Measurements from ENCODE around the gene DR1.
A peak's percentile ranks its signal among the peaks of the same experiment; 100 is the strongest.
"Not testable (repeated sequence)": the region's sequence is repeated elsewhere in the genome, so short reads cannot be mapped to it uniquely, and the experiment has no call there.

Gene DR1

DNA sequence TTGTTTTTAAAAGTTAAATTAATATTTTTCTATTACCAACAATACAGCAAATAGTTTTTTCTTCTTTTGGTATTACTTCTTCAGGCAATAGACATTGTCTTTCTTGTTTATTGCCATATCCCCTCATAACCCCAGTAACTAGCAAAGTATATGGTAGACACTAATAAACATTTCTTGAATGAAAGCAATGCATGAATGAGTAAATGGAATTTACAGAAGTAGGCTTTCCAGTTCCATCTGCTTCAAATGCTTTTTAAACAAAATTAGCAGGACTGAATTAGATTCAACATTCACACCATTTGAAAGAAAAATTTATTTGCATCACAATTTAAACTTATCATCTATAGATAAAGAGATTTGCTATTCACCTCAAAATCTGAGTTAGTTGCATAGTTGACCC lies 5.6 kb upstream of the DR1 start:
- no peak for DNase-seq (ENCODE audit: low spot score)

DNA sequence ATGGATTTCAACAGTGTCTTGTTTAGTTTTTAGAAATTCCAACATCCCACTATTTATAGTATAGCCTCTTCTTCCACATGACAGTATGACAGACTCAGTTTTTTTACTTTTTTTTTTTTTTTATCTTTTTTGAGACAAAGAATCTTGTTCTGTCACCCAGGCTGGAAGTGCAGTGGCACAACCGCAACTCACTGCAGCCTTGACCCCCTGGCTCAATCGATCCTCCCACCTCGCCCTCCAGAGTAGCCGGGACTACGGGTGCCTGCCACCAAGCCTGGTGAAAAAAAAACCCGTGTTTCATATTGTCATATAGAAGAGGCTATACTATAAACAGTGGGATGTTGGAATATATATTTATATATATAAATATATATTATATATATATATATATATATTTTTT lies 1.2 kb upstream of the DR1 start:
- no peak for DNase-seq (ENCODE audit: low spot score)

DNA sequence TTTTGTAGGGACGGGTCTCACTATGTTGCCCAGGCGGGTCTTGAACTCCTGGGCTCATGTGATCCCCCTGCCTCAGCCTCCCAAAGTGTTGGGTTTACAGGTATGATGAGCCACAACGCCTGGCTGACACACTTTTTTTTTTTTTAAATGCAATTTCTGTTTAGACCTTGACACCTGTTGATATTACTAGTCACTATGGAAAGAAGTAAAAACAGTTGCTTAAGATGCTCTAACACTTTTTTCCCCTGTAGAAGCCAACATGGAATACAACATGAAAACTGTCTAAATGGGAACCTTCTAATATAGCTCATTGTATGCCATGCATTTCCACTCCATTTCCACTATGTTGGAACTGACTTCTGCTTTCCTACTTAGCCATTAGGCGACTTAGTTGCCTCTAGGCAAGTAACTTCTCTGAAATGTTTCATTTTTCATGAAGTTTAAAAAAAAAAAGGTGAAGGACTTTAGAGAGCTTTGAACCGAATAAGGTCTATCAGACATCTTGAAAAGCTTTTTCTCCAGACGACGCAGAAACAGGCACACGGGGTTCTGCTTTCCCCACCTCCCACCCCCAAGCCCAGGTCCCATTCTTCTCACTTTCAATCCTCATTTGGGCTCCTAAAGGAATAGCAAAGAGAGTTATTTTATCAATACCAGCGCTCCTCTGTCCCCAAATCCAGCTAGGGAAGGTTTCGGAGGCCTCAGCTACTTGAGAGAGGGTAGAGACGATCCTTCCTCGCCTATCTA lies 648 bp upstream of the DR1 start:
- no peak for DNase-seq (ENCODE audit: low spot score)

DNA sequence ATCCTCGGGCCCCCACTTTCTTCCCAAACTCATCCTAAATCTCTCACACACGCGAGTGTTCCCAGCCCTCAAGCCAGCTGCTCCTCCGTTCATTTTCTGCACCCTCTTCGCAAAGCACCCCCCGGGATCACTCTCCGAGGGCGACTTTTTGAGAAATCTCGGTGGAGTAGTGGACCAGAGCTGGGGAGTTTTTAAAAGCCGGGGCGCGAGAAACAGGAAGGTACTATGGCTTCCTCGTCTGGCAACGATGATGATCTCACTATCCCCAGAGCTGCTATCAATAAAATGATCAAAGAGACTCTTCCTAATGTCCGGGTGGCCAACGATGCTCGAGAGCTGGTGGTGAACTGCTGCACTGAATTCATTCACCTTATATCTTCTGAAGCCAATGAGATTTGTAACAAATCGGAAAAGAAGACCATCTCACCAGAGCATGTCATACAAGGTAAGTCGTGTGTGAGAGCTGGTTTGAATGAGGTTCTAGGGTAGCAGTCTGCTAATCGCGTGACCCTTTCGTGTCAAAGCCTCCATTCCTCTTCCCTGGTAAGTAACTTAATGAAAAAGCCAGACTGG lies 800 bp downstream of the DR1 start:
- peak; percentile 32 for DNase-seq (ENCODE audit: low spot score)

DNA sequence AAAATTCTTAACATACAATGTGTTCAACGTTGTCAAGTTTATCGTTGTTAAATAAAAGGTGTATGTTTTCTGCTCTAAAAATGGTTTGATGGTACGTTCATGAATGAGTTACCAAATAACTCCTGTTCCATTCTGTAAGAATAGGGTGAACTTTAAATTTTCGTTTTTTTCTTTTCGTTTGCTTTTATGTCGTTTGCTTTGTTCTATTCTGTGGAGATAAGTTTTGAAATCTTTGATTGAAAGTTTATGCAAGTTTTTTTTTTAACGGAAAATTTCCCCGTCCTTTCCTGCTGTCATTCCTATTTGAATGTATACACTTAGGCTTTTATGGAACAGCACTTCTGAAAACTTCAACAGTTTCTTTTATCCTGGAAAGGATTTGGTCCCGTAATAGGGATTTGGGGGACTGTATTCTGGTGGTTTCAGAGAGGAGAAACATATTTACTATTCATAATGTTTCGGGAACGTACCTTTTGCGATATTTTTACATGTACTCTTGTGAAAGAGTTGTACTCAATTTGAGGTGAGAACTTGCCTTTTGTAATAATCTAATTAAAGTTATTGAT lies 1.7 kb downstream of the DR1 start:
- no peak for DNase-seq (ENCODE audit: low spot score)

DNA sequence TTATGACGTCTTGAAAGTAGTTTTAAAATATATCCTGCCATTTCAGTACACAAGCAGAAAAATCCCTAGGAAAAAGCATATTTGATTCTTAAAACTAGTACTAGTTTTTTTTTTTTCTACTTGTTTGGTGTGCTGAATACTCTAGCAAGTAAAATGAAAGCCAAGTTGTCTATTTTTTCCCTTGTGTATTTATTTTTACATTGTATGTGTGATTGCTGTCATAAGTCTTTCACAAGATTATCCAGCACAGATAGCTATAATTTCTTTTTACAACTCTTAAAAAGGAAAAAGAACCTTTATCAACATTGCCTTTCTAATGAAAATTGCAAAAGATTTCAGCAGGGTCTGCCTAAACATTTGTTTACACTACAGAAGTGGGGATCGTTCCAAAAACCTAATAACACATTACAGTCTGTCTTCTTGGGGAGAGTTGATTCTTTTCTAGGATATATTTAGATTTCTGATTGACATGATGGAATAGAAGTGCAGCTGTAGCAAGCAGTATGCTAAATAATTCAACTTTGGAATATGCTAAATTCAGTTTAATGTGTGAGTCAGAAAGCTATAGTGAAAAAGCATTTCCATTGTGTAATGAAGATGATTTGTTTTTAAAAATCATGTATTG lies 2.5 kb downstream of the DR1 start:
- no peak for DNase-seq (ENCODE audit: low spot score)

DNA sequence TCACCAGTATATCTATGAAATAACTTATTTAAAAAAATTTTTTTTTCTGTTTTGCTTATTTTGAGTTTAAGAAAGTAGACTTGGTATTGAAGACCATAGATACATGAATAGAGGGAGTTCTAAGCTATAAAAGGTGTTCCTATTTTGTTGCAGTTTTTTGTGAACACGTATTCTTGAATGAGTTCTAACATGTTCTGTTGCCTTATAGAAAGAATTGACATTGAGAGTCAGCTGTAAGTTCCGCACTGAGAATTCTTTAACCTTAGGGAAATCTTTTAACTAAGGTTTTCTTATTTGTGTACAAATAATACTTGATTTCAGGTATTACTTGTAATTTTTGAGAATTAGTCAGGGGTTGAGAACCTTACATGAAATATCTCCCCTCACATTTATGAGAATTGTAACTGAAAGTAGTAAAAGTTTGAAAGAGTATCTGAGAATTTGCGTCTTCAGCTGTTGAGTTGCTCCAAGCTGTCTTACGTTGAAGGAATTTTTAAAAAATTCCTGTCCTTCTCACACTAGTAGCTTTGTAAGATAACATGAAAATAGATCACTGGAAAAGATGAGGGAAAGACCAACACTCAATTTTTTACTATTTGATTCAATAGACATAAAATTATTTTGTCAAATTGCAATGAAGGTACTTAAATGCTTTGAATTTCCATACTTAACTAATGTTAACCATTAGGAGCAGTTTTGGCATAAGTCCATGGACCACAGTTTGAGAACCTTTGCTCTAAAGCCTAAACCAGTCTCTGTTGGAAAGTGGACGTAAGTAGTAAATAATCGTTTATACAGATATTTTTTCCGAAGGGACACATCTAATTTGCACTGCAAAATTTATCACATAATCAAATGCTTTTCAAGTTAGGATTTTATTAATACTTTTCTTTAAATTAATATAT lies 3.8 kb downstream of the DR1 start:
- no peak for DNase-seq (ENCODE audit: low spot score)

DNA sequence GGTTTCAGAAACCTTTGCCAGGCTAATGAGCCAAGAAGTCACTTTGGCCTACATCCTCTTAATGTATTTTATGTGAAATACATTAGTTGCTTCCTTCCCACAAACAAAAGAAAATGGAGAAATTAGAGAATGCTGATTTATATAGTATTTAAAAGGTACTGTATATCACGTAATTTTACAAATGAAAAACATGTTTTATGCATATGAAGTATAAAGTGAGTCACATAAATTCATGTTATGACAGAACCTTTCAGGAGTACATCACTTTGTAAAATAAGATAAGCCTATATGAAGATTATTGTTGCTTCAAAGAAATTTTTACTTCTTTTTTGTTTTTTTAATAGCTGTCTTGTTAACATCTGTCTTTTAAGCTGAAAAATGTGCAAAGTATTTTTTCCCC lies 4.6 kb downstream of the DR1 start:
- DNase-seq (ENCODE audit: low spot score), result no peak

DNA sequence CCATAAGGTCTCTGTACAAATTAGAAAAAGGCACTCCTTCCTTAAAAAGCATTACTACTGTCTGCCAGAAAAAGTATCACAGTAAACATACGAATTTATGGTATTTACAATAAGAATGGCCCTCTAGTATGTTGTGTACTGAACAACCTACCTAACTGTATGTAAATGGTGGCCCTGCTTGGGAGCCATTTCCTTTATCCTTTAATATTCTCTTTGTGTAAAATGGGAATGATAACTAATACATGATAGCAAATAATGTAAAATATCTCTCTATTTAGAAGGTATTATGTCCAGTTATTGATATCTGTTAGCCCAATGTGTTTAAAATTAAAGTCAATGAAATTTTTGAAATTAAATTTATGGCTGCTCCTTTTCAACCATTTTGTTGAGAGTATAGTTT lies 5.2 kb downstream of the DR1 start:
- DNase-seq (ENCODE audit: low spot score), result no peak

DNA sequence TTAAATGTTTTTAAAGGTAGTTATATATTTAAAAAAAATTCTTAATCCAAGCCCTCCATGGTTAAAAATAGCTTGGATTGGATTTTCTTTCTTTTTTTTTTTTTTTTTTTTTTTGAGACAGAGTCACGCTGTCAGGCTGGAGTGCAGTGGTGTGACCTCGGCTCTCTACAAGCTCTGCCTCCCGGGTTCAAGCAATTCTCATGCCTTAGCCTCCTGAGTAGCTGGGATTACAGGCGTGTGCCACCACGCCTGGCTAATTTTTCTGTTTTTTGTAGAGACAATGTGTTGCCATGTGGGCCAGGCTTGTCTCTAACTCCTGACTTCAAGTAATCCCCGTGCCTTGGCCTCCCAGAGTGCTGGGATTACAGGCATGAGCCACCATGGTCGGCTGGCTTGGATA lies 5.6 kb downstream of the DR1 start:
- DNase-seq (ENCODE audit: low spot score), result not testable (repeated sequence)

DNA sequence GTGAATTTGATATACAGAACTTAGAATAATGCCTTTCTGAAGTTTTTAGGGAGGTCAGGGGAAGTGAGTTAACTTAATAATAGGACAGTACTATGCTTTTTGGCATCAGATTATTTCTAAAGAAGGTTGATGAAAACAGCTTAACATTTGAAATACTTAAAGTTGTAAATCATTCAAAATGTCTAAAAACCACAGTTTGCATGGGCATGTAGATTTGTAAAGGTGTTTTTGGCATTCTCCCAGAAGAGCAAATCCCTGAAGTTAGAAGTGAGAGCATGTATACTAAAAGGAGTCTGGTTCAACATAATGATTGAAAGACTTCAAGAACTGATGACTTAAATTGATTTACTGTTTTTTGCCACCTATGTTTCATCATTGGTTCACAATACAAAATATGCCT lies 6.7 kb downstream of the DR1 start:
- DNase-seq (ENCODE audit: low spot score), result no peak

DNA sequence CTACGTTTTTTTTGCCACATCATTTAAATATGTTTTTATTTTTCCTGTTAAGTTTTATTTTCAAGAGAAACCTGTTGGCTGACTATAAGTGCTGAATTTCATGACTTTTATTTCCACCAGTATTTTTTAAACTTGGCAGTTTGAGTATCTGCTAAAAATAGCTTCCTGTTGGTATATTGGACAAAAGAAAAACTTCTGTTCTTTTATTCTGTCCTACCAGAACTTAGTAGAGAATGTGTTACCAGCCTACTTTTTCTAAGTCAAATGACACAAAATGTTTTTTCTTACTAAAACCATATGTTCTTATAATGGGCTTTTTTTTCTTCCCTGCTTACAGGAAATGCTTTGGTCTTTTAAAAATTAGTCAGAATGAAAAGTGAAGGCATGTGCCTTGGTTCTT lies 7.6 kb downstream of the DR1 start:
- no peak for DNase-seq (ENCODE audit: low spot score)

DNA sequence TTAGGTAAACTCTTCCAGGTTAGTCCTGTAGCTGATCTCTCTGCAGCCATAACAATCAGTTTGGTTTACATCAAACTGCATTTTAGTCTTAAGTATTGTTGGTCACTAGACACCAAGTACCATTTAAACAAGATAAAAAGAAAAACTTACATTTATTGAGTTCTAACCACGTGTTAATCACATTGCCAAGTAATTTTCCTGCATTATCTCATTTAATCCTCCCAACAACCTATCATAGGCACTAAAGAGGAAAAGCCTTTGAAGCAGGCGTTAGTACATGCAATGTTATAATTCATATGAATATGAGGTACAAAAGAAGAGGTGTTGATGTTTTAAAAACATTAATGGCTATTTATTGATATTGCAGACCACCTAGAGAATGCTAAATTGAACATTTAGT lies 9.0 kb downstream of the DR1 start:
- no peak for DNase-seq (ENCODE audit: low spot score)

DNA sequence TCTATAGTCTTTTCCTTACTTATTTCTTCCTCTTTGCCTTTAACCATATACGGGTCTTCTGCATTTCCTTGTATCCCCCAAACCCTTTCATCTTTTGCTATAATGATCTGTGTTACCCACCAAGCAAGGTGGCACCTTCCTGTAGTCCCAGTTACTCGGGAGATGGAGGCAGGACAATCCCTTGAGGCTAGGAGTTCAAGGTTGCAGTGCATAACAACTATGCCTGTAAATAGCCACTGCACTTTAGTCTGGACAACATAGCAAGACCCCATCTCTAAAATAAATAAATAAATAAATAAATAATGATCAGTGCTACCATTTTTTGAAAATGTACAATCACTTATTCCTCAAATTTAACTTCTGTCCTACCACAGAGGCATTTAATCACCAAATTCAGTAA lies 11.5 kb downstream of the DR1 start:
- DNase-seq (ENCODE audit: low spot score), result no peak

DNA sequence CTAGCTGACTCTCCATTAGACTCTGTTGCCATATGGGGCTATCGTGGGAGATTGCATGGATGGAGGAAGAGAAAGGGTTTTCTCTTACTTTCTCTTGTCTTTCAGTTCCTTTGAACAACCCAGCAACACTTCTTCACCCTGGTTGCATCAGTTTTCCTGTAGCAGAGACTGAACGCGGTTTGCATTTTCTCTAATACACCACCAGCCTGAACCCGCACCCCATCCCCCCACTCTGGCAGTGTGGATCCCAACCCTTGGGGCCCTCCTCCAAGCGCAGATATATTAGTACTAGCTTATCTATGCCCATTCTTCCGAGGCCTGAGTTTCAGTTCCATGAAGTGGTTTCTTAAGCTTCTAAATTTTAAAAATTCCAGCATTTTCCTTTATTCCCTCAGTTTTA lies 12.6 kb downstream of the DR1 start:
- DNase-seq (ENCODE audit: low spot score), result no peak

DNA sequence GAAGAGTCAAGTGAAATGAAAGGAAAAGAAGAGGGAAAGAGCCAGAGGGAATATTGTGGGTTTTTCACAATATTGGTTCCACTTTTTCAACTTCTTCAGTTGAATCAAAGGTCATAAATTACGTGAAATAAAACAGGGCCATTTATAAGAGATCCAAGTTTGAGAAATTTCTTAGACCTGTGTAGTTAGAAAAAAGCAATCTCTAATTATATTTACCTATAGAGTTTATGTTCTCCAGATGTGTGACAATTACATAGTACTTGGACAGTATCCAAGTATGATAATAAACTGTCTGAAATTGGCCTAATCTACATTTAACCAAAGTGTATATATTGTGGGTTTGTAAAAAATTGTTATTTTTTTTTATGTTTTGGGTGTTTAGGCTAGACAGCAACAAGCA lies 14.4 kb downstream of the DR1 start:
- no peak for DNase-seq (ENCODE audit: low spot score)

DNA sequence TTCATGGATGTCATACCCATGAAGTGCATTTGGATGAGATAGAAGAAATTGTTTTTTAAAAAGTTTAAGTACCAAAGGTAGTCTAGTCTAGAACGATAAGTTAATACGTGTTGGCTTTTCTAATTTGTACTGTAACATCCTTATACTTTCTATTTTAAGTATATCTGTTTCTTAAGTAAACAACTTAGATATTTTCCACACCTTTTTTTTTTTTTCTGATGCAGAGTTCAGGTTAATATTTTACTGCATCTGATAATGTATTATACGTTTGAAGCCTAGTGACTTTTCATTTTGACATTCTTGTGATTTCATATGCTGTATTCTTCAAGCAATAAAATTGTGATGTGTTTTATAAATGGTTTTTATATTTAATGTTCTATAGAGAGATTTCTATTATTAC lies 16.5 kb downstream of the DR1 start:
- DNase-seq (ENCODE audit: low spot score), result no peak

DNA sequence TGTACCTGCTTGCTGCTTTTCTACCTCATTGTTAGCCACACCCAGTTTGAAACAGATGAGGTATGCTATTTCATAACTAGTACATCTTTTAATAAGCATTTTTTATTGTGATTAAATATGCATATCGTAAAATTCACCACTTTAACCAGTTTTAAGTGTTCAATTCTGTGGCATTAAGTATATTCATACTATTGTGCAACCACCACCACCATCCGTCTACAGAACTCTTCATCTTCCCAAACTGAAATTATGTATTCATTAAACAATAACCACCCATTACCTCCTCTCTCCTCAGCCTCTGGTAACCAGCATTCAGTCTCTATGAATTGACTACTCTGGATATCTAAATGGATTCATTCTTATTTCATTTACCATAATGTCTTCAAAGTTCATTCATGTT lies 20.1 kb downstream of the DR1 start:
- DNase-seq (ENCODE audit: low spot score), result no peak

DNA sequence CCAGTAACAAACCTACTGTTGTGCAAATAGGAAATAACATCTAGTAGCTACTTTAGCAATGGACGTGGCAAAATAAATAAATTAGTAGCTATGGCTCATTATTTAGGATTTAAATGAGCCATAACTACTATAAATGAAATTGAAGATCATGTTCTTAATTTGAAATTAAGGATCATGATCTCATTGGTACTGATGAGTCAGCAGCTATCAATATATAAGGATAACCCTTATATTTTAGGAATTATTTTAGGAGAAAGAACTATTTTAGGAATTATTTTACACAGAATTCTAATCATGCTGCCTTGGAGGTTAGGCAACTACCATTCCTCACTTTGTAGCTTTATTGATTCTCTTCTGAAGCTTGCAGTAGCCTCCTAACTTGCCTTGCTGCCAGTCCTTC lies 24.0 kb downstream of the DR1 start:
- DNase-seq (ENCODE audit: low spot score), result no peak

DNA sequence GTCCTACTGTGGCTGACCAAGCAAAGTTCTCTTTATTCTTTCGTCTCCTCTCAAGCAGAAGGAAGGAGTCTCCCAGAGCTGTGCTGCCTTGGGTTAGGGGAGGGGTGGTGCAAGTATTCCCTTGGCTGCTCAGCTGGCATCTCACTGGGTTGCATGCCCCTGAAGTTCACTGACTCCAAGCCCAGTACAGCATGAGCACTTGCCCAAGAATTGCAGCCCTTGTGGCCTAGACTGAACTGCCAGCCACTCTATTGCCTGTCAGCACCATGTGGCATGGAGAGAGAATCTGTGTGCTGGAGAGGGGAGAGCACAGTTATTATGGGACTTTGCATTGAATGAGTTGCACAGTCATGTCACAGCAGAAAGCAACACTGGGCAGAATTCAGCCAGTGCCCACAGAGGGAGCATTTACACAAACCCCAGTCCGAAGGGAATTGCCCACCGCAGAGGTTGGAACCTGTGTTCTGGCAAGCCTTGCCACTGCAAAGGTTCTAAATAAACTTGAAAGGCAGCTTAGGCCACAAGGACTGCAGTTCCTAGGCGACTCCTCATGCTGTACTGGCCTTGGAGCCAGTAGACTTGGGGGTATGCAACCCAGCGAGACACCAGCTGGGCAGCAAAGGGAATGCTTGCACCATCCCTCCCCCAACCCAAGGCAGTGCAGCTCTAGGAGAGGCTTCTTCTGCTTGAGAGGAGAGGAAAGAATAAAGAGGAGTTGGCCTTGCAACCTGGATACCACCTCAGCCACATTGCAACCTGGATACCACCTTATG lies 28.8 kb downstream of the DR1 start:
- DNase-seq (ENCODE audit: low spot score), result no peak

DNA sequence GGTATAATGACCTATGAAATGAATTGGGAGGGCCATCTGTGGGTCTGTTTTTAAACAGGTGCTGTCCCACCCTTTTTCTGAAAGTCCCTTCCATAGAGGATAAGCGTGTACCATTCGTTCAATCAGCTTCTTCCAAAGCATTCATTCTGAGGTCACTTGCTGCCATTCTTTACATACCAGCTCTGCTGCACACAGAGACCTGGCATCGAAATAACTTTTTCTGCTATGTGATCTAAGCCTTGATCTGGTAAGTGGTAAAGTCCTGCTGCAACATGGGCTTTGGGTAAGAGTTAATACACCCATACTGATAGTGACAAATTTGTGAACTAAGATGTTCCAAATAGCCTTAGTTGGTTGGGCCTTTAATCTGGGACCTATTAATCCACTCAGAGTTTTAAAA lies 38.9 kb downstream of the DR1 start:
- DNase-seq (ENCODE audit: low spot score), result no peak

DNA sequence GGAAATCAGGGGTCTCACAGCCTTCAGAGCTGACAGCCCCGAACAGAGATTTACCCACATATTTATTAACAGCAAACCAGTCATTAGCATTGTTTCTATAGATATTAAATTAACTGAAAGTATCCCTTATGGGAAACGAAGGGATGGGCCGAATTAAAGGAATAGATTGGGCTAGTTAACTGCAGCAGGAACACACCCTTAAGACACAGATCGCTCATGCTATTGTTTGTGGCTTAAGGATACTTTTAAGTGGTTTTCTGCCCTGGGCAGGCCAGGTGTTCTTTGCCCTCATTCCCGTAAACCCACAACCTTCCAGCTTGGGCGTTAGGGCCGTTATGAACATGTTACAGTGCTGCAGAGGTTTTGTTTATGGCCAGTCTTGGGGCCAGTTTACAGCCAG lies 40.6 kb downstream of the DR1 start:
- DNase-seq (ENCODE audit: low spot score), result not testable (repeated sequence)

All from CD4-positive, alpha-beta T cell treated with Interleukin-15 for 4 hours (primary cell).